Endothelial cell (in vitro differentiated cells): Measurements from ENCODE around the gene SYTL4. TPM values are rescaled to one million over a fixed set of nuclear protein-coding genes. Genes with fewer than 3 reads are reported as not detected.

ENCODE experiments used
- DNase-seq: peaks from one replicate; pipeline ENCODE4 v3.0.0; 2021; ENCODE audit warnings: low spot score
- H3K27ac Mint-ChIP-seq: one replicate; pipeline ENCODE4 v1.8.0; 2021; ENCODE audit warnings: mixed read lengths, inconsistent platforms; ENCODE audit not compliant: unreplicated experiment
- H3K27me3 Mint-ChIP-seq: one replicate; pipeline ENCODE4 v1.8.0; 2021; ENCODE audit warnings: mild to moderate bottlenecking, moderate library complexity, mixed read lengths, inconsistent platforms; ENCODE audit not compliant: unreplicated experiment
- H3K36me3 Mint-ChIP-seq: one replicate; pipeline ENCODE4 v1.8.0; 2021; ENCODE audit warnings: mild to moderate bottlenecking, low read depth, mixed read lengths, inconsistent platforms; ENCODE audit not compliant: unreplicated experiment
- H3K4me1 Mint-ChIP-seq: one replicate; pipeline ENCODE4 v1.8.0; 2021; ENCODE audit warnings: mild to moderate bottlenecking, mixed read lengths, inconsistent platforms; ENCODE audit not compliant: unreplicated experiment
- H3K4me3 Mint-ChIP-seq: one replicate; pipeline ENCODE4 v1.8.0; 2021; ENCODE audit warnings: mild to moderate bottlenecking, mixed read lengths, inconsistent platforms; ENCODE audit not compliant: unreplicated experiment
- H3K9me3 Mint-ChIP-seq: one replicate; pipeline ENCODE4 v1.8.0; 2021; ENCODE audit warnings: mixed read lengths, inconsistent platforms; ENCODE audit not compliant: unreplicated experiment
- CTCF ChIP-seq: fragments of 200-600 bp; sonication (generic); IDR thresholded peaks from one replicate; pipeline ENCODE4 v1.5.0; 2021; ENCODE audit warnings: antibody characterized with exemption; ENCODE audit not compliant: unreplicated experiment
- total RNA-seq: library from RNA; stranded (reverse); fragmentation: NEBNext Ultra II Directional; extraction: Animal tissue kit (Norgen Biotek cat#: 25700); gene quantifications from one replicate; pipeline ENCODE4 v1.2.1, GENCODE V29; 2021; ENCODE audit not compliant: unreplicated experiment

The SYTL4 gene
- total RNA-seq, 1 donor from 2014 or later = 3.9 TPM

DNA sequence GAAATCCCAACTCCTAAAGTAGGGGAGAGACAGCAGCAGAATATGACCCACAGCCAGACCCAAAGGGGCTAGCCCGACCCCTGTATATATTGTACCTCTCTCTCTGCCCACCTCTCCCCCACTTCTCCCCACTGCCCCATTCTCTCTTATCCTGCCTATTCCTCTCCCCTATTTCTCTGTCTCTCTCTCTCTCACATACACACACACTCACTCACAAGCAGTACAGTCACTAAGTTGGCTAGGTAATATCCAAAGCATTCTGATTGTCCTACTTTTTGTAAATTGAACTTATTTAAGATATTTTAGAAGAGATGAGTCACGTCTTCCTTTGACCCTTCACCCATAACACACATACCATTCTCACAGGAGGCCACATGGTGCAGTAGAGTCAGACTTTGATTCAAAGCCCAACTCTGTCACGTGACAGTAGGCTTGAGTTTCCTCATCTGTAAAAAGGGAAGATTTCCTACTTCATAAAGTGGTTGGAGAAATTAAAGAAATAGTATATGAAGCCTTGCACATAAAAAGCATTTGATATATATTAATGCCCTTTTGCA, 58.4 kb downstream of the SYTL4 start:
- peaks cover 15% of the 10 kb centered on the region for H3K4me1 Mint-ChIP-seq

GRCh38 chrX:100672966-100673365, 59.0 kb downstream of the SYTL4 start:
- H3K27ac Mint-ChIP-seq = no peak overlapping the region

More for the DNA sequence above, 58.4 kb downstream of the SYTL4 start:
- no peak for DNase-seq
- Mint-ChIP-seq H3K36me3 (peaks cover 6% of the 10 kb centered on the region), H3K27ac (no peak overlapping the region), H3K4me3 (no peak overlapping the region), H3K27me3 (peaks cover 1% of the 10 kb centered on the region), H3K9me3 (no peaks in the 10 kb centered on the region)
- no peak for TF ChIP-seq CTCF

DNA sequence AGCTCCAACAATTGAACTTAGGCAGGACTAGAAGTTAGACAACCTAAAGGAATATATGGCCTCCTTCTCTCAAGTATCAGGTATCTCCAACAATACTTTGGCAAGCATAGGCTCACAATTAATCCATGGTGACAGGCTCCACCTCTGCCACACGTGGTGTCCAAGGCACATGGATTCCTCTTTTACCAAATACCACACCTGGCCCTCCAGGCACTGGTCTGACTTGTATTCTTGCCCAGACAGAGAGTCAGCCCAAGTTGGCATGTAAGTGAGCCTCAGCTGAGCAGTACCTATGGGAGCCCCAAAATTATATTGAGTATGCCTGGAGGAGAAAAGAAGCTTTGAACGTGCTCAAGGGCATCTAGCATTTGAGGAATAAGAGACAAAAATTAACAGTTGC, 68.3 kb downstream of the SYTL4 start:
- no peak overlapping the region for H3K27ac Mint-ChIP-seq
- TF ChIP-seq CTCF = no peak

More at GRCh38 chrX:100672966-100673365, 59.0 kb downstream of the SYTL4 start:
- H3K27me3 Mint-ChIP-seq = peaks cover 3% of the 10 kb centered on the region
- no peak for DNase-seq
- H3K9me3 Mint-ChIP-seq = no peaks in the 10 kb centered on the region
- H3K36me3 Mint-ChIP-seq = peaks cover 5% of the 10 kb centered on the region
- peaks cover 15% of the 10 kb centered on the region for H3K4me1 Mint-ChIP-seq
- no peak overlapping the region for H3K4me3 Mint-ChIP-seq
- no peak for TF ChIP-seq CTCF

GRCh38 chrX:100662796-100663195, 69.1 kb downstream of the SYTL4 start:
- Mint-ChIP-seq H3K27ac (no peak overlapping the region), H3K9me3 (no peaks in the 10 kb centered on the region), H3K4me3 (no peak overlapping the region), H3K27me3 (no peaks in the 10 kb centered on the region), H3K4me1 (peaks cover 13% of the 10 kb centered on the region), H3K36me3 (no peaks in the 10 kb centered on the region)
- no peak for TF ChIP-seq CTCF
- no peak for DNase-seq

More for the DNA sequence above, 68.3 kb downstream of the SYTL4 start:
- H3K4me3 Mint-ChIP-seq = no peak overlapping the region
- DNase-seq = no peak
- no peaks in the 10 kb centered on the region for H3K36me3 Mint-ChIP-seq
- H3K4me1 Mint-ChIP-seq = peaks cover 8% of the 10 kb centered on the region
- peaks cover 1% of the 10 kb centered on the region for H3K27me3 Mint-ChIP-seq
- no peaks in the 10 kb centered on the region for H3K9me3 Mint-ChIP-seq

DNA sequence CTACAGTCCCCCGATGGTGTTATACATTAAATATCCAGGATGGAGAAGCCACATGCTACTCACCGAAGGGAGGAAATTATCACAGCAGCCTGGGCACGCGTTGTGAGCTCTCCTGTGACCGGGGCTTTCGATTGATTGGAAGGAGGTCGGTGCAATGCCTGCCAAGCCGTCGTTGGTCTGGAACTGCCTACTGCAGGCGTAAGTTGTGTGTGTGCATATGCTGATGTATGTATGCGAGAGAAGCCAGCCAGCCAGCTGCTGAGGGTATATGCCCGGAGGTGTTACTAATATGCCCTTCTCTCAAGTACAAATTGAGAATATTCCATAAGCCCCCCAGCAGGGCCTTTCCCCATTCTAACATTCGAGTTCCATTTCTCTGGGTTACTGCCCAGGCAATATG, 69.8 kb downstream of the SYTL4 start:
- no peak for DNase-seq
- H3K27me3 Mint-ChIP-seq = no peaks in the 10 kb centered on the region
- no peak for TF ChIP-seq CTCF
- H3K4me1 Mint-ChIP-seq = peaks cover 15% of the 10 kb centered on the region
- no peaks in the 10 kb centered on the region for H3K9me3 Mint-ChIP-seq
- no peak overlapping the region for H3K4me3 Mint-ChIP-seq
- no peaks in the 10 kb centered on the region for H3K36me3 Mint-ChIP-seq
- no peak overlapping the region for H3K27ac Mint-ChIP-seq
